Mesothelial cell of epicardium (in vitro differentiated cells): ENCODE results near the gene MRPS25. TPM values are rescaled to one million over a fixed set of nuclear protein-coding genes. Genes with fewer than 3 reads are reported as not detected.
A peak's percentile ranks its signal among the peaks of the same experiment; 100 is the strongest.

Experiments used
- DNase-seq, 2 experiments: peaks; one replicate each; pipeline ENCODE4 v3.0.0; 2021; ENCODE audit warnings: low spot score in 2 of 2; ENCODE audit not compliant: unreplicated experiment in 2 of 2
- H3K27ac Mint-ChIP-seq: 2 replicates; pipeline ENCODE4 v1.8.0; 2021; ENCODE audit warnings: mixed read lengths
- H3K27me3 Mint-ChIP-seq: 2 replicates; pipeline ENCODE4 v1.8.0; 2021; ENCODE audit warnings: low read depth, mixed read lengths
- H3K36me3 Mint-ChIP-seq: 2 replicates; pipeline ENCODE4 v1.8.0; 2021; ENCODE audit warnings: mixed read lengths
- H3K4me1 Mint-ChIP-seq: 2 replicates; pipeline ENCODE4 v1.8.0; 2021; ENCODE audit warnings: mixed read lengths
- H3K4me3 Mint-ChIP-seq: 2 replicates; pipeline ENCODE4 v1.8.0; 2021; ENCODE audit warnings: mild to moderate bottlenecking, moderate library complexity, mixed read lengths
- H3K9me3 Mint-ChIP-seq: 2 replicates; pipeline ENCODE4 v1.8.0; 2021; ENCODE audit warnings: mixed read lengths
- total RNA-seq: library from RNA; stranded (reverse); gene quantifications from 3 replicates; pipeline ENCODE4 v1.2.1, GENCODE V29; 2021
- TF ChIP-seq, protein P1 (sequence below): fragments of 200-600 bp; sonication (generic); IDR thresholded peaks from one replicate; pipeline ENCODE4 v1.5.0; 2021; ENCODE audit warnings: antibody characterized with exemption; ENCODE audit not compliant: unreplicated experiment

Gene MRPS25
- total RNA-seq, 1 donor from 2014 or later: 70.4 TPM

DNA sequence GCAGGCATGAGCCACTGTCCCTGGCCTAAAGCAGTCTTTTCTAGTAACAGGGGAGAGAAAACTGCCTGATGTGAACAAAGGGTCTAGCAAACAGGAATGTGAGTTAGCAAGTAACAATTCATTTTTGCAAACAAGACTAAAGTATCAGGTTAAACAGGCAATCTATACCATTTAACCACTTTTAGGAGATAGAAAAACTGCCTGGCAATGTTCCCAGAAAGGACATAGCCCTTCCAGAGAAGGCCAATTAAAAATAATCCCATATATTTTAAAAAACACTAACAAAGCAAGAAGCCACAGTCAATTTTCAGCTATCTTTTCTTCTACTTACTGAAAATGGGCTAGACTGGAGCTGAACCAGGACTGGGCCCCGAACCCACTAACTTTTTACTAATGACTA, 27.6 kb upstream of the MRPS25 start:
- Mint-ChIP-seq H3K27ac (peak overlapping the region; percentile 85), H3K4me3 (no peak overlapping the region), H3K36me3 (peaks cover 22% of the 10 kb centered on the region), H3K27me3 (no peaks in the 10 kb centered on the region), H3K9me3 (no peaks in the 10 kb centered on the region), H3K4me1 (peaks cover 11% of the 10 kb centered on the region)
- TF ChIP-seq, protein P1, sequence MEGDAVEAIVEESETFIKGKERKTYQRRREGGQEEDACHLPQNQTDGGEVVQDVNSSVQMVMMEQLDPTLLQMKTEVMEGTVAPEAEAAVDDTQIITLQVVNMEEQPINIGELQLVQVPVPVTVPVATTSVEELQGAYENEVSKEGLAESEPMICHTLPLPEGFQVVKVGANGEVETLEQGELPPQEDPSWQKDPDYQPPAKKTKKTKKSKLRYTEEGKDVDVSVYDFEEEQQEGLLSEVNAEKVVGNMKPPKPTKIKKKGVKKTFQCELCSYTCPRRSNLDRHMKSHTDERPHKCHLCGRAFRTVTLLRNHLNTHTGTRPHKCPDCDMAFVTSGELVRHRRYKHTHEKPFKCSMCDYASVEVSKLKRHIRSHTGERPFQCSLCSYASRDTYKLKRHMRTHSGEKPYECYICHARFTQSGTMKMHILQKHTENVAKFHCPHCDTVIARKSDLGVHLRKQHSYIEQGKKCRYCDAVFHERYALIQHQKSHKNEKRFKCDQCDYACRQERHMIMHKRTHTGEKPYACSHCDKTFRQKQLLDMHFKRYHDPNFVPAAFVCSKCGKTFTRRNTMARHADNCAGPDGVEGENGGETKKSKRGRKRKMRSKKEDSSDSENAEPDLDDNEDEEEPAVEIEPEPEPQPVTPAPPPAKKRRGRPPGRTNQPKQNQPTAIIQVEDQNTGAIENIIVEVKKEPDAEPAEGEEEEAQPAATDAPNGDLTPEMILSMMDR: no peak
- no peak for DNase-seq

DNA sequence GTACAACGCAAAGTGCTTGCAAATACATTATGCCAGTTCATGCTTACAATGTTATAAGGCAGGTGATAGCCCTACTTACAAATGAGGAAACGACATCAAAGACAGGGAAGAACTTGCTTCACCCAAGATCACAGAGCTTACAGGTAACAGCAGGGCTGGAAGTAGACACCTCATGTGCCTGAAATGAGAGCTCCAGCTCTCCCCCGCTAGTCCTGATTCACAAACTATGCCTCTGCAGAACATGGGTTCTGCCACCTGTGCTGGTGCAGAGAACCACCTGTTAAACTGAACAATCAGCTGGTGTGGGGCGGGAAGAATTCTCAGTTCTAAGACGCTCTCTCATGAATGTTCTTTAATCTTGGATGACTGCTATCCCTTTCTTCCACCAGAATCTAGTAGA, 26.5 kb upstream of the MRPS25 start:
- peaks cover 8% of the 10 kb centered on the region for H3K4me1 Mint-ChIP-seq
- H3K36me3 Mint-ChIP-seq: peaks cover 25% of the 10 kb centered on the region
- no peak overlapping the region for H3K27ac Mint-ChIP-seq
- no peaks in the 10 kb centered on the region for H3K27me3 Mint-ChIP-seq
- no peak for DNase-seq
- no peaks in the 10 kb centered on the region for H3K9me3 Mint-ChIP-seq
- H3K4me3 Mint-ChIP-seq: no peak overlapping the region
- TF ChIP-seq, protein P1: no peak

DNA sequence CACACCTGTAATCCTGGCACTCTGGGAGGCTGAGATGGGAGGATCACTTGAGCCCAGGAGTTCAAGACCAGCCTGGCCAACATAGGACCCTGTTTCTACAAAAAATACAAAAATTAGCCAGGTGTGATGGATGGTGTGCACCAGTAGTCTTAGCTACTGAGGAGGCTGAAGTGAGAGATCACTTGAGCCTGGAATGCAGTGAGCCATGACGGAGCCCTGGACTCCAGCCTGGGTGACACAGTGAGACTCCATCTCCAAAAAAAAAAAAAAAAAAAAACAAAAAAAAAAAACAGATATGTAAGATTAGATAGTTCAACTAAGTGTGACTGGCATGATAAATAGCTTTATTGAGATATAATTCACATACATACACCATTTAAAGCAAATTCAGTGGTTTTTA, 24.1 kb upstream of the MRPS25 start:
- no peaks in the 10 kb centered on the region for H3K27me3 Mint-ChIP-seq
- H3K36me3 Mint-ChIP-seq: peaks cover 27% of the 10 kb centered on the region
- no peak overlapping the region for H3K27ac Mint-ChIP-seq
- DNase-seq: no peak
- H3K4me1 Mint-ChIP-seq: peaks cover 8% of the 10 kb centered on the region
- H3K4me3 Mint-ChIP-seq: no peak overlapping the region
- no peaks in the 10 kb centered on the region for H3K9me3 Mint-ChIP-seq
- TF ChIP-seq, protein P1: no peak

DNA sequence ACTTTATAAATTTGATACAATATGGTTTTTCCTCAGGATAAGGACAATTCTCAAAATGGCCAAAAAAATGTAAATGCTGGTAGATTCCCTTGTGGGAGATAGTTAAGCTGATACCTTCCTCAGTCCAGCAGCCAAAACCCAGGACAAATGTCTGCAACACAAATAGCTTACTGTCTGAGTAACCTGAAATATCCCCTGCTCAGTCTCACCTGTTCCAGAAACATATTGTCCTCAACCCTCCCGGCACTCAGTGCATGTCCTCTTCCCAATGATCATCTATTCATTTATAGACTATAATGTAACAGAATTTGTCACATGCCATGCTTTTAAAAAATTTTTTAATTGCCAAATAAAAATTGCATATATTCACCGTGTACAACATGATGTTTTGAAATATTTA, 21.6 kb upstream of the MRPS25 start:
- TF ChIP-seq, protein P1: no peak
- Mint-ChIP-seq H3K27ac (no peak overlapping the region), H3K36me3 (peaks cover 40% of the 10 kb centered on the region), H3K4me3 (no peak overlapping the region), H3K4me1 (no peaks in the 10 kb centered on the region), H3K9me3 (no peaks in the 10 kb centered on the region), H3K27me3 (no peaks in the 10 kb centered on the region)
- no peak for DNase-seq

DNA sequence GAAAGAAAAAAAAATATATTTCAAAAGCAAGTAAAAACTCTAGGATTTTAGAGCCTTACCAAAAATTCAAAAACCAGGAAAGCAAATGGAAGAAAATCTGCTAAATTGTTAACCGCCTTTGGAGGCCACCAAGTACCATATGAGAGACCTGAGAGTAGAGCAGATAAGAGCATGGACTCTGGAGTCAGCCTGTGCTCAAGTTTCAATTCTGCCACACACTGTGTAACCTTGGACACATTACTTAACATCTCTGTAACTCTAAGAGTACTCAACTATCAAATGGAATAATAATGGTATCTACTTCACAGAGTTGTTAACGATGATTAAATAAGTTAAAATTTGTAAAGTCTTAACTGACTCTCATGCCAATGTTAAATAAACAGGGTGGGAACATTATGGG, 21.1 kb upstream of the MRPS25 start:
- DNase-seq: no peak
- Mint-ChIP-seq H3K9me3 (no peaks in the 10 kb centered on the region), H3K36me3 (peaks cover 42% of the 10 kb centered on the region), H3K4me3 (no peak overlapping the region), H3K27me3 (no peaks in the 10 kb centered on the region), H3K27ac (no peak overlapping the region), H3K4me1 (no peaks in the 10 kb centered on the region)
- TF ChIP-seq, protein P1: no peak

DNA sequence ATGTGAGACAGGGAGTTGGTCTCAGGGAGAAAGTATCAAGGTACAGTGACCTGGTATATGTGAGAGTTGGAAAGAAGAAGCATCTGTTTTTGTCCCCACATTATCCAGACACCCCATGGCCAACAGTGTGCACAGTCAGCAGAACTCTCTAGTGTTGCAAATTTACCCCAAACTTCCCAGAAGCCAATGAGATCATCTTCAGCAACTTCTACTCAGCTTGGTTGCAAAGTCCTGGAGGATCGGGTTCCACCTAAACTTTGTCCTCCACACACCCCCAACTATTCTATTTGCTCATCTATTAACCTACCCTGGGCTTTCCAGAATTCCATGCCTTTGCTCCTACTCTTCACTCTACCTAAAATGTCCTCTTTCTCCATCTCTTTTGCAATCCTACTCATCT, 18.1 kb upstream of the MRPS25 start:
- Mint-ChIP-seq H3K4me1 (no peaks in the 10 kb centered on the region), H3K27ac (no peak overlapping the region)
- TF ChIP-seq, protein P1: no peak

More for the DNA sequence above, 18.1 kb upstream of the MRPS25 start:
- Mint-ChIP-seq H3K27me3 (no peaks in the 10 kb centered on the region), H3K36me3 (peaks cover 50% of the 10 kb centered on the region), H3K9me3 (no peaks in the 10 kb centered on the region), H3K4me3 (no peak overlapping the region)
- no peak for DNase-seq
